RWPE2 (cell line): ENCODE data around the gene PLEKHN1.
A peak's percentile ranks its signal among the peaks of the same experiment; 100 is the strongest.
"Not testable (repeated sequence)": the region's sequence is repeated elsewhere in the genome, so short reads cannot be mapped to it uniquely, and the experiment has no call there.

Experiments
- ATAC-seq: fragments of 200-7000 bp; cut with Tn5 transposase; 3 replicates; pipeline ENCODE4 v1.9.1; 2021; ENCODE audit warnings: low read depth
- DNase-seq: peaks from one replicate; pipeline ENCODE4 v3.0.0-alpha.2; 2020; ENCODE audit warnings: low spot score
- H3K27ac ChIP-seq: fragments of 450-650 bp; 2 replicates; pipeline ENCODE4 v1.5.1; 2017; ENCODE audit warnings: mild to moderate bottlenecking; ENCODE audit not compliant: poor library complexity, severe bottlenecking
- H3K27me3 ChIP-seq: fragments of 250-450 bp; sonication (Bioruptor Pico); 2 replicates; pipeline ENCODE4 v1.5.1; 2021; ENCODE audit warnings: mild to moderate bottlenecking, moderate library complexity; ENCODE audit not compliant: insufficient read depth, poor library complexity, severe bottlenecking
- H3K36me3 ChIP-seq: fragments of 250-450 bp; sonication (Bioruptor Pico); 2 replicates; pipeline ENCODE4 v1.5.1; 2020; ENCODE audit warnings: low read depth, mild to moderate bottlenecking, moderate library complexity
- H3K4me1 ChIP-seq: fragments of 250-450 bp; sonication (Bioruptor Pico); 2 replicates; pipeline ENCODE4 v1.5.1; 2021; ENCODE audit warnings: mild to moderate bottlenecking, moderate library complexity; ENCODE audit not compliant: insufficient read depth, poor library complexity, severe bottlenecking
- H3K4me3 ChIP-seq: fragments of 250-450 bp; sonication (Bioruptor Pico); 2 replicates; pipeline ENCODE4 v1.5.1; 2021; ENCODE audit warnings: mild to moderate bottlenecking, moderate library complexity; ENCODE audit not compliant: severe bottlenecking
- H3K9me3 ChIP-seq: fragments of 250-450 bp; sonication (Bioruptor Pico); 2 replicates; pipeline ENCODE4 v1.5.1; 2021; ENCODE audit warnings: mild to moderate bottlenecking, moderate library complexity; ENCODE audit not compliant: severe bottlenecking
- CTCF ChIP-seq: fragments of 450-650 bp; IDR thresholded peaks from one replicate; pipeline ENCODE4 v1.5.1; 2017; ENCODE audit warnings: mild to moderate bottlenecking, moderate library complexity; ENCODE audit not compliant: poor library complexity, severe bottlenecking

Gene PLEKHN1

GRCh38 chr1:975896-976683 is 9.8 kb downstream of the PLEKHN1 start:
- Histone ChIP-seq H3K9me3 (no peaks in the 10 kb centered on the region), H3K4me1 (no peaks in the 10 kb centered on the region), H3K27me3 (no peaks in the 10 kb centered on the region), H3K36me3 (no peaks in the 10 kb centered on the region), H3K27ac (peak overlapping the region; percentile 52), H3K4me3 (peak overlapping the region; percentile 29)
- DNase-seq = no peak
- peak; percentile 86 for ATAC-seq
- peak; percentile 79 for TF ChIP-seq CTCF

- not testable (repeated sequence) for H3K9me3 ChIP-seq, H3K27ac ChIP-seq, H3K36me3 ChIP-seq, H3K27me3 ChIP-seq, H3K4me3 ChIP-seq, H3K4me1 ChIP-seq, DNase-seq, ATAC-seq
Observed at GRCh38 chr1:976791-977190, 10.5 kb downstream of the PLEKHN1 start.

GRCh38 chr1:978069-978834 is 12.0 kb downstream of the PLEKHN1 start:
- ATAC-seq (no peak), DNase-seq (no peak)
- H3K4me1 ChIP-seq = no peaks in the 10 kb centered on the region
- H3K27ac ChIP-seq = no peak overlapping the region
- H3K9me3 ChIP-seq = no peaks in the 10 kb centered on the region
- TF ChIP-seq CTCF = no peak
- H3K4me3 ChIP-seq = no peak overlapping the region
- H3K36me3 ChIP-seq = no peaks in the 10 kb centered on the region
- peaks cover under 1% of the 10 kb centered on the region for H3K27me3 ChIP-seq

- Histone ChIP-seq H3K27me3 (peaks cover 5% of the 10 kb centered on the region), H3K4me1 (no peaks in the 10 kb centered on the region), H3K27ac (no peak overlapping the region), H3K4me3 (no peak overlapping the region), H3K36me3 (no peaks in the 10 kb centered on the region), H3K9me3 (no peaks in the 10 kb centered on the region)
- DNase-seq (no peak), ATAC-seq (no peak)
- TF ChIP-seq CTCF = no peak
Observed at GRCh38 chr1:978835-979743, 12.8 kb downstream of the PLEKHN1 start.

- Histone ChIP-seq H3K4me1 (no peaks in the 10 kb centered on the region), H3K27me3 (peaks cover 5% of the 10 kb centered on the region), H3K4me3 (no peak overlapping the region), H3K9me3 (no peaks in the 10 kb centered on the region), H3K36me3 (no peaks in the 10 kb centered on the region), H3K27ac (no peak overlapping the region)
- TF ChIP-seq CTCF = no peak
- DNase-seq (no peak), ATAC-seq (no peak)
Observed at GRCh38 chr1:979744-980072, 13.4 kb downstream of the PLEKHN1 start.
